Ishikawa (cell line): Measurements from ENCODE around the gene ACACA.

Experiments used
- CEBPB ChIP-seq: IDR thresholded peaks from 2 replicates; pipeline ENCODE4 v1.6.1; 2012
- CREB1 ChIP-seq: IDR thresholded peaks from 2 replicates; pipeline ENCODE4 v1.6.1; 2012; ENCODE audit warnings: low read depth
- EGR1 ChIP-seq: IDR thresholded peaks from 2 replicates; pipeline ENCODE4 v1.6.1; 2012
- EP300 ChIP-seq: IDR thresholded peaks from 2 replicates; pipeline ENCODE4 v1.6.1; 2012; ENCODE audit warnings: borderline replicate concordance
- MAX ChIP-seq: IDR thresholded peaks from 2 replicates; pipeline ENCODE4 v1.6.1; 2012
- NFIC ChIP-seq: IDR thresholded peaks from 2 replicates; pipeline ENCODE4 v1.6.1; 2012
- RAD21 ChIP-seq: IDR thresholded peaks from 2 replicates; pipeline ENCODE4 v1.6.1; 2012; ENCODE audit warnings: low read depth
- REST ChIP-seq: IDR thresholded peaks from 2 replicates; pipeline ENCODE4 v1.6.1; 2012; ENCODE audit warnings: low read depth, mild to moderate bottlenecking
- TAF1 ChIP-seq: IDR thresholded peaks from 2 replicates; pipeline ENCODE4 v1.6.1; 2012; ENCODE audit warnings: low read depth, mild to moderate bottlenecking
- TCF12 ChIP-seq: IDR thresholded peaks from 2 replicates; pipeline ENCODE4 v1.6.1; 2012; ENCODE audit warnings: low read depth
- TEAD4 ChIP-seq: IDR thresholded peaks from 2 replicates; pipeline ENCODE4 v1.6.1; 2012
- USF1 ChIP-seq: IDR thresholded peaks from 2 replicates; pipeline ENCODE4 v1.6.1; 2012
- YY1 ChIP-seq: IDR thresholded peaks from 2 replicates; pipeline ENCODE4 v1.6.1; 2012; ENCODE audit warnings: low read depth
- ZBTB7A ChIP-seq: IDR thresholded peaks from 2 replicates; pipeline ENCODE4 v1.6.1; 2012; ENCODE audit warnings: low read depth

GRCh38 chr17:37162800-37163199 lies 243.8 kb downstream of the ACACA start:
- TF ChIP-seq YY1 (no peak), REST (no peak), CREB1 (no peak), ZBTB7A (no peak), MAX (no peak), EP300 (no peak), USF1 (no peak), TAF1 (no peak), TEAD4 (no peak), NFIC (no peak), EGR1 (no peak), RAD21 (no peak), CEBPB (no peak), TCF12 (no peak)
